ENCODE results near the gene PRMT1. TPM values are rescaled to one million over a fixed set of nuclear protein-coding genes. Genes with fewer than 3 reads are reported as not detected.
A peak's percentile ranks its signal among the peaks of the same experiment; 100 is the strongest.

The PRMT1 gene
- polyA plus RNA-seq (2011; rRNA removed) (440 and 504 TPM in 2 replicates), polyA plus RNA-seq (2017; fragmentation: RNase III; extraction: RNeasy Plus Mini Kit Qiagen cat#74134 plus additional on column Dnase treatment) (488 to 516 TPM (median 500 TPM) in 3 replicates), polyA minus RNA-seq (2011; rRNA and poly(A)+ RNA removed) (965 and 1,007 TPM in 2 replicates)
- 1,179 and 1,259 TPM in 2 replicates for polyA plus RNA-seq (2012; cell fraction: cytosol; rRNA removed)
- 1,370 and 1,606 TPM in 2 replicates for polyA plus RNA-seq (2012; cell fraction: nucleus; rRNA removed)

GRCh38 chr19:49677231-49677900 is at the start of gene PRMT1:
PRMT1 (plus strand) TSS chr19:49677271; CDS start chr19:49677281, 10 bp downstream.
- POLR2A ChIA-PET, result interaction anchor here (1.0 to 3.5 kb wide), 13 partner anchors 8 to 224 kb away, joined by 3 to 48 read pairs (median 9); partner anchors contain the start of genes ALDH16A1, AP2A1, BCL2L12 and FUZ
- Histone ChIP-seq H3K27ac (peak within 1 kb of the TSS; percentile 97 to 99), H3K4me1 (peaks cover 33% of the 10 kb centered on the region), H3K4me2 (peak within 1 kb of the TSS; percentile 90), H3K9me3 (no peaks in the 10 kb centered on the region), H3K4me3 (peak within 1 kb of the TSS; percentile 82)
- CTCF ChIA-PET, result interaction anchor here (0.7 to 16.7 kb wide), 20 partner anchors 11 to 458 kb away, joined by 3 to 326 read pairs (median 6); partner anchors contain the start of genes BCL2L12, IRF3 and RRAS
- ATAC-seq (peak; percentile 21 to 39), FAIRE-seq (no peak), DNase-seq (ENCODE audit: low read depth in 1 of 2, low spot score in 1 of 2) (peak in 1 of 2 experiments; percentile 76)
- 1% methylated on average over 31 of the region's 57 CpGs for WGBS (ENCODE audit: missing lambda C conversion rate)
- TF ChIP-seq TP53 (CRISPR knock-in tag; IDR thresholded peaks at IDR 0.05) (peak; percentile 95), KDM5A (IDR thresholded peaks at IDR 0.05) (no peak), MYC (IDR thresholded peaks at IDR 0.05; ENCODE audit: borderline replicate concordance, low read length) (peak; percentile 98), ELK1 (IDR thresholded peaks at IDR 0.05; ENCODE audit: low read depth, low read length) (no peak), POLR2AphosphoS2 (conservative IDR thresholded peaks at IDR 0.05; ENCODE audit: low read length) (0 out of 2 replicates have a peak, but pooled peaks have one; percentile 2), CHD2 (IDR thresholded peaks at IDR 0.05; ENCODE audit: low read length, partially characterized antibody) (no peak), CHD4 (IDR thresholded peaks at IDR 0.05; ENCODE audit: borderline replicate concordance) (no peak), CBX2 (IDR thresholded peaks at IDR 0.05; ENCODE audit: borderline replicate concordance, low read depth) (no peak), SMC3 (IDR thresholded peaks at IDR 0.05) (no peak), MAFK (IDR thresholded peaks at IDR 0.05; ENCODE audit: partially characterized antibody) (no peak), RNF2 (IDR thresholded peaks at IDR 0.05; ENCODE audit: borderline replicate concordance, low read depth) (no peak), ATOH8 (CRISPR knock-in tag; IDR thresholded peaks at IDR 0.05; ENCODE audit: low read depth) (peak; percentile 67; the same call in 1 of the 2 replicates), HOXA7 (CRISPR knock-in tag; IDR thresholded peaks at IDR 0.05) (peak; percentile 49; the same call in 1 of the 2 replicates), PHF8 (IDR thresholded peaks at IDR 0.05; ENCODE audit: borderline replicate concordance, low read depth) (peak; percentile 94), RFX5 (IDR thresholded peaks at IDR 0.05) (no peak), HOXB13 (CRISPR knock-in tag; IDR thresholded peaks at IDR 0.05; ENCODE audit: low read depth) (no peak), BCL3 (IDR thresholded peaks at IDR 0.05) (peak; percentile 82; the same call in 1 of the 3 replicates), NFE2L2 (conservative IDR thresholded peaks at IDR 0.05; ENCODE audit: low read length) (no peak), MAZ (IDR thresholded peaks at IDR 0.05; ENCODE audit: borderline replicate concordance, low read depth, low read length) (0 out of 2 replicates have a peak, but pooled peaks have one; percentile 55), HDAC2 (IDR thresholded peaks at IDR 0.05) (no peak), CTCF (IDR thresholded peaks at IDR 0.05) (no peak), TFCP2L1 (CRISPR knock-in tag; IDR thresholded peaks at IDR 0.05) (peak; percentile 97; the same call in 1 of the 2 replicates), USF2 (IDR thresholded peaks at IDR 0.05) (peak; percentile 86), ZC3H11A (IDR thresholded peaks at IDR 0.05) (no peak), RCOR1 (IDR thresholded peaks at IDR 0.05; ENCODE audit: low read depth, low read length) (no peak), RARB (CRISPR knock-in tag; IDR thresholded peaks at IDR 0.05) (no peak), CEBPB (IDR thresholded peaks at IDR 0.05) (no peak), ZSCAN20 (CRISPR knock-in tag; IDR thresholded peaks at IDR 0.05) (no peak), KDM1A (IDR thresholded peaks at IDR 0.05; ENCODE audit: low read depth) (no peak), CBX8 (IDR thresholded peaks at IDR 0.05) (no peak), HMGXB4 (CRISPR knock-in tag; IDR thresholded peaks at IDR 0.05; ENCODE audit: borderline replicate concordance) (peak; percentile 78; the same call in 1 of the 2 replicates), FOXS1 (CRISPR knock-in tag; IDR thresholded peaks at IDR 0.05) (no peak)

Data from A549 (cell line).